Stimulated activated CD4-positive, alpha-beta T cell treated with anti-CD3 and anti-CD28 coated beads, Interleukin-4, amount 100 ng/mL, for 48 hours (primary cell): ENCODE measurements around the gene PPM1L.
"Not testable (repeated sequence)": the region's sequence is repeated elsewhere in the genome, so short reads cannot be mapped to it uniquely, and the experiment has no call there.

Experiments used
- DNase-seq, 2 donors: peaks; one replicate each; pipeline ENCODE4 v3.0.0-alpha.2; 2020; ENCODE audit warnings: low read depth in 2 of 2

PPM1L gene

DNA sequence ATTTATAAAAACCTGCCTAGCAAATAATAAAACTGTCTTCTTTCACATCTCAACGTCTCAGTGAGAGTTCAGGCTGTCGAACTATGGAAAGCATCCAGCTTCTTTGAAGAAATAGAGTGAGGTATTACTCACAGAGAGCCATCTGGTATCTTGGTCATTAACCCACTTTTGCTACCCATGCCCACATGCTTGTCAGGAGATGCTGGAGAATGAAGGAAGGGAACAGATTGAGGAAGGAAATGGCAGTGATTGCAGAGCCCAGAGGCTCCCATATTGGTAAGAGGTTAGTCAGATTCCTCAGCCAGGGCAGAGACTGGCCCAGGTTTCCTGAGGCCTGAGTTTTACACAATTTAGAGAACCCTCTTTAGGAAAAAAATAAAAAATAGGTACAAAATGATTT, 230.0 kb downstream of the PPM1L start:
- no peak for DNase-seq

DNA sequence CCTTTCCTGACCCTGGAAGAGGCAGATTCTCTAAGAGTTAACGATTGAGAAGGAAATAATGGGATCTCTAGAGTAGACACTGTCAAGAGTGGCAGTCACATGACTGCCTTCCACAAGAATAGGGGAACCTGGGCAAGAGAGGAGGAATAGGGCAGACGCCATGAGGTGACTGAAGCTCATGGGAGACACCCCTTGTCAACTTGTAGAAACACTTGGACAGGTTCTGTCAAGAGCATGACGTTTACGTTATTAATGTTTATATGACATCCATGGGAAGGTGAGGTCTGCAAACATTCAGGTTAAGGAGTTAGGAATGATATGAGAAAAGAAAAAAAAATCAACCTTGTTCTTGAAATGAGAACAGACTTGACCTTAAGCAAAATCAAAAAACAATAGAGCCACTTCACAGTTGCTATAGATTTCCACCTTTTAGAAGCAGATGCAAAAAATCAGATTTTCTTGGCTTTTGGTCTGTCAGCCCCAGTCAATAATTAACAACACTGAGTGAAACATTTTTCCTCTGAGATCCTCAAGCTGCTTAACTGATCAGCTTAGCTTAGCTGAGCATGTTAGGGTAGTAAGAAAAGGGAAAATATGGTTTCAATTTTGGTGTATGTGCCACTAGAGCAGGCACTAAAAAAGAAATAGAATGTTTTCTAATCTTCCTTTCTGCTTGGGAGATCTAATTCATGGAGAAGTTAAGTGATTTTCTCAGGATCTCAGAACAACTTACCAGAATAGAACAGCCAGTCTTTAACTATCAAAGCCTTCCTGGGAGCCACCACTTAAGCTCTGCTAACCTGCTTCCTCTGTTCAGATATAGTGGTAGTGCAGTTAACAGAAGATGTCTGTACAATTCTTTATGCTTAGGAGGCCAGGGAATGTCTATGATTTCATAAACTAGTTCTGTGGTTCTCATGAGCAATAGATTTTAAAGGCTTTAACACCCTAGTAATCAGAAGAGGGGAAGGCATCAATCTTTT, 232.2 kb downstream of the PPM1L start:
- no peak for DNase-seq

DNA sequence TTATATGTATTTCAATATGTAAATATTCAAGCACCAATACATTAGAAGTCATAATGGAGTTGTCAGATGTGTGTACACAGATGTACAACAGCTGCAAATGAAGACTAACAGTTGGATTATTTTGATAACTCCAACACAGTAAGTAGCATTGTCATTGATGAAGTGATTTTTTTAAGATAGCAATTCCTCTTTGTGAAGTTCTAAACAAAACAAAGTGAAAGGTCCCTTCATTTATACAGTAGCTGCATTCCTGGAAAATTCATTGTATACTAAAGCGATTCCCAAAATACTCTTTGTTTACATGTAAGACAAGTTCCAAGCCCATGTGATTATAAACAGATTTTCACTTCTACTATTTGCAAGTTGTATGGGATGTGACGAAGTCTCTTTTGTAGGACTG, 234.4 kb downstream of the PPM1L start:
- DNase-seq = no peak

DNA sequence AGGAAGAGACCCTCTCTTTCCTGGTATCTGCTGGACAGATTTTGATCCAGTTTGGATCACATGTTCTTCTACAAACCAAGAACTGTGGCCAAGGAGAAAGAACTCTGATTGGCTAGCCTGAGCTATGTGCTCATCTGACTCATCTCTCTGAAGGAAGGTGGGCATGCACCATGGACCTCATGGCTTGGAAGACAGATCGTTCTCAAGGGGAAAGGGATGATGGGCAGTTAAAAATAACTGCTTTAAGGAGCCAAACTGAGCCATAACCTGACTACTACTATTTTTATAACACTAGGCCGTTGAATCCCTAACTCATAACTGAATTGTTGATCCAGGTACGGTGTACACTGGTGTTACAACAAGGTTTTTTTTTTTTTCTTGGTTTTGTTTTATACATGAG, 236.7 kb downstream of the PPM1L start:
- no peak for DNase-seq

DNA sequence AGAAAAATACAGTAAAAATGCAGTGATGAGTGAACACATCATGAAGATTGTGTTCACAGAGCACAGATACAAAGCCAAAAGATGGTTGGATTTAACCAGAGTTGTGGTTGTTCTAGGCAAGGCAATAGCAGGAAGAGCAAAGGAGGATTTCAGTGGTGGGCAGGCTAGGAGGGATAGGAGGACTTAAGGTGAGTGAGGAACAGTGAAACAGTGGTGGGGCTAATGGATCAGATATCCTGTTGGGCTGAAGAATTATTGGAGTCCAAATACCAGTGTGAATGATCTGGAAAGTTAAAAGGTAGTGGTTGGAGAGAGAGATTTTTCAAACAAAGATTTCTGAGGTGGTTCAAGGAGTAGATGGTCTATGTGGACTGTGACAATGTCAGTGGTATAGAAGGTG, 240.8 kb downstream of the PPM1L start:
- DNase-seq = no peak

DNA sequence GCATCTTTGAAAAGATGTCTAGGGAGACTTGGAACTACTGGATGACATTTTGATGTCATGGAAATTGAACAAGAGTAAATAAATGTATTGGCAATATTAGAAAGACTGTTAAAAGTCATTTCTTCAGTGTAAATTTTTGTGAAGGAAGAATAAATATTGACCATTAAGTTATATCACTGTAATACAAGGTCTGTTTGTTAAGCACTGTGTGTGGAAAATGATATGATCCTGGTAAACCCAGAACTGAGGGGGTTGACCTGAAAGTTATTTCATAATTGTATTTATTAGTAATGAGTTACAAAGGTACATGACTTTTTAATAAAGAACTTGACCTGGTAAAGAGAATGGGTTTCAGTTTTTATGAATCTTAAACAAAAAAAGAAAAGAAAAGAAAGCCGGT, 242.6 kb downstream of the PPM1L start:
- DNase-seq = no peak

DNA sequence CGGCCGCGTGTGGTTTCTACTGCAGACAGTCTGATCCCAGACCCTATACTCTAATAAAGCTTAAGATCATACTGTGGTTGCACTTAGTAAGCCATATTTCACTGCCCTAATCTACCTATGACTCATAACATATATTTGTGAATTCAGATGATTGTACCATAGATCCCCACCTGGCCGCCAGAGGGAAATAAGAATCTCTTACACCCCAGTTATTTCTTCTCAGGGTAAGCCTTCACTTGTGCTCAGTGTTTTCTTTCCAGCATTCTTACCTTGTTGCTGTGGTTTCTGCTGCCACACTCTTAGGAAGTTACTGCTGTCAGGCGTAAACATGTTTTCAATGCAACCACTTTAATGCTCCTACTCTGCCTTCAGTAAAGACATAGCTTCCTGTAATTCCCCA, 243.2 kb downstream of the PPM1L start:
- no peak for DNase-seq

DNA sequence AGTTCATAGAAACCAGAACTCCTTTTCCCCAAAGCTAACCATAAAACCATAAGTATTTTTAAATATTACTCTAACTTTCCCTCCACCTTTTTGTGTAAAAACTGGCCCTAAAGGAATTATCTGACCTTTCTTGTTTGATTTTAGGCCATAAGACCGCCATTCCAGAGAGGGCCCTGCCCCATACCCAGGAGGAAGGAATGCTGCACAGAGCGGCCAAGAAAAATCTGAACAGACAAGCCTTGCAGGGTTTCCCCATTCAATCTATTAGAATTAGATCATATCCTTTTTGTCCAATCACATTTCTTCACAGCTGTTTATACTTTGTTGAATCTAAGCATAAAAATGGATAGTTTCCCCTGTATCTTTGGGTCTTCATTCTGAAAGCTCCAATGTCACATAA, 252.1 kb downstream of the PPM1L start:
- DNase-seq = no peak

DNA sequence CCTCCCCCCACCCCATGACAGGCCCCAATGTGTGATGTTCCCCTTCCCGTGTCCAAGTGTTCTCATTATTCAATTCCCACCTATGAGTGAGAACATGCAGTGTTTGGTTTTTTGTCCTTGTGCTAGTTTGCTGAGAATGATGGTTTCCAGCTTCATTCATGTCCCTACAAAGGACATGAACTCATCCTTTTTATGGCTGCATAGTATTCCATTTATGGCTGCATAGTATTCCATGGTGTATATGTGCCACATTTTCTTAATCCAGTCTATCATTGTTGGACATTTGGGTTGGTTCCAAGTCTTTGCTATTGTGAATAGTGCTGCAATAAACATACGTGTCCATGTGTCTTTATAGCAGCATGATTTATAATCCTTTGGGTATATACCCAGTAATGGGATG, 254.1 kb downstream of the PPM1L start:
- not testable (repeated sequence) for DNase-seq

DNA sequence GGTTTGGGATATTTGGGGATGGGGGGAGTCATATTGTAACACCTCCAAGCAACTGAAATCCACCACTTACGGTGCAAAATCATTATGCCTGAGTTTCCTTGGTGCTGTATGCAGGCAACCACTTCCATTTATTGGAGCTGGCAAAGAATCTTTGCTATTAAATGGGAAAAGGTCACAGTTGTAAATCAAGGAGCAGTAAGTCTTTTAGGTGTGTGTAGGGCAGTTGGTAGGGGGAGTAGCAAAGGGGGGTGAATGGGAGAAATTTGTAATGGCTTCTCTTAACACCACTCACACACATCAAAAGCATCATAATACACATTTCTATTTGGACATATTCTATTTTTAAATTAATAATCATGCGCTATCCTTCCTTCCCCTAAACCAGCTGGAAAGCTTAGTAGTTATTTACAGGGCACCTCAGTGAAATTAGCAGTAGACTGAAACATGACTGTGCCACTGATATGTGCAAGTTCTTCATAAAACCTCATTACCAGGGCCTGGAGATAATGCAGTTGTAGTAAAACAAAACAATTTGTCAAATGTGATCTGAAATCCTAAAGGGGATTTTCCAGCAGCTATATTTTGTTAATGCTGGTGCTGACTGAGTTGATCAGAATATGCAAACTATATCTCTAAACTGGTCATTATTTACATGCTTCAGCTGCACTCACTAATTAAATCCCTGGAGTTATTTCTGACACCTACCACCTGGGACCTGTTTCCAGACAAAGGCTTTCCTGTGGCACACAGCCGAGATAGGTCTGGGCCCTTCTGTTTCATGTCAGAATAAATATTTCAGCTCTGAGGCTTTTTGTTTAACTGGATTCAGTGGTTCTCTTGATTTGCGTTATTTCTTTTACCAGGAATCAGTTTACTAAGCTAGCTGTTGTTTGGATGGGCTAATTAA, 259.1 kb downstream of the PPM1L start:
- DNase-seq = no peak

DNA sequence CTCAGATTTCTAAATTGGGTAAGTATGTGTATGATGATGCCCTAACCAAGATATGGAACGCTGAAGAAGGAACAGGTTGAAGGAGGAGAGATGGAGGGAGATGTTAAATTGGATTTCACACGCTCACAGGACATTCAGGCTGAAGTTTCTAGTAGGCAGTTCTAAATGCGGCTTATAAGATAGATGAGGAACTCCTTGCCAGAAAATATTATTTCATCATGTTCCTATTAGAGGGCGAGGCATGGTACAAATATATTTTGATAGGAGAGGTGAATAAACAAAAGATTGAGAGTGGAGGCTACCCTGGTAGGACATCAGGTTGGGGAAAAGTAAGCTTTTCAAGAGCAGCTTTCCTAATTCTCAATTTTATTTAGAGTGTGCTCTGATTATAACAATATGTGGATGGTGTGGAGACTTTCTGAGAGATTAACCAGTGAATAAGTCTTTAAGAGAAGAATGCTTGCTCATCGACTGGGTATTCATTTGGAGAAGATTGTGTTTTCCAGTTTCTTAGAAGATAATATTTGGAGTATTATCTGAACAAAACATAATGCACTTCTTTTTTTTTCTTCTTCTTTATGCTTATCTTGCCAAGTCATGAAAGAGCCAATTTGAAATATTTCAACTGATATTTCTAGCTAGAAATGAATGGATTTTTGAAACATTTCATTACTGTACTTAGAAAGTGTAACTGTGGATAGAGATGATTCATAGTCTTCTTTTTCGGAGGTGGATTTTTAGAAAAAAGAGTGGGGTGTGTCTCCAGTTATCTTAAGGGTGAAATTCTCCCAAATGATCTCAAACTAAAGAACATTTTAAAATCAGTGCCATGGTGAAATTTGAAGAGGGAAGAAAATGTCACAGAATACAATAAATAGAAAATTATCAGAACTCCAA, 260.6 kb downstream of the PPM1L start:
- no peak for DNase-seq

DNA sequence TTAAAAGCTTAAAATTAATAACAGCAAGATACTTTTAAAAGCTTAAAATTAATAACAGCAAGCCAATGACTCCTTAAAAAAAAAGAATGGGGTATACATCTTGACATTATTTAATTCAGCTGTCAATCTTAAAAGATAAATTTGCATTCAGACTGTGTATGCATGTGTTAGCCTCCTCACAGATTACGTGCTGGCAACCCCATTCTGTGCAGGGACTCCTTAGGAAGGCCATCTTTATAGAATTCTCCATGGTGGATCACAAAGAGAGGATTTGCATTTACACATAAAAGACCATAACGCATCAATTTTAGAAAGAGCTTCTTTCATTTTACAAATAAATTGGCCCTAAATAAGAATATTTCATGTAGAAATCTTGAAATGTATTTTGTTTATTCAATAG, 261.9 kb downstream of the PPM1L start:
- DNase-seq = no peak

DNA sequence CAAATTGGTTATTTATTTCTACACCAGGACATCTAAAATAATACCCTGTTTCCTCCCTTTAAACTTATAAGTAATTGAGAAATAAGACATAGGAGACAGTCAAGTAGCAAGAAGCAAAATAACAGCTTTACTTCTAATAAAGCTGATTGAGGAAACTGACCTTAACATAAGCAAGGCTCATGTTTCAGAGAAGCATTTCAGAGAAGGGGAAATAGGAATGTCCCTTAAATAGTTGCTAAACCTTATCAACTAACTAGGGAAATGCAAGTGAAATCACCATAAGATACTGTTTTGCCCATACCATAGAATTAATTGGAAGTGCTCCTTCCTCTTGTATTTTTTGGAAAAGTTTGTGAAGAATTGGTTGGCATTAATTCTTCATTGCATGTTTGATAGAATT, 264.2 kb downstream of the PPM1L start:
- DNase-seq = no peak

DNA sequence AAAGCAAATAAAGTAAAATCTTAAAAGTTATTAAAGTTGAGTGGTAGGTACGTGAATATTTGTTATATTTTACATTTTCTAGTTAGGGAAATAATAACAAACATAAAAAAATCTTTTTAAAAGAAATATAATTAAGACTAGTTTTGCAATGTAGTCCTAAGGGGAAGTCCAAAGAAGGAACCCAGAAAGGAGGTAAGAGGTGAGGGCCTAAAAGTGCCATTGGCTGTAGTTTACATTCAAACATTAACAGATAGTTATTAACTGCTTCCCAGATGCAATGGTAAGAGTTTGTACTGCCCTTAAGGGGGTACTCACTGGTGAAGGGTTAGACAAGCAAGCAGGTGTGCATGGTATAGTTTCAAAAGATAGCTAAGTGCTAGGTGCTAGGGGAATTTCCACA, 269.9 kb downstream of the PPM1L start:
- no peak for DNase-seq

DNA sequence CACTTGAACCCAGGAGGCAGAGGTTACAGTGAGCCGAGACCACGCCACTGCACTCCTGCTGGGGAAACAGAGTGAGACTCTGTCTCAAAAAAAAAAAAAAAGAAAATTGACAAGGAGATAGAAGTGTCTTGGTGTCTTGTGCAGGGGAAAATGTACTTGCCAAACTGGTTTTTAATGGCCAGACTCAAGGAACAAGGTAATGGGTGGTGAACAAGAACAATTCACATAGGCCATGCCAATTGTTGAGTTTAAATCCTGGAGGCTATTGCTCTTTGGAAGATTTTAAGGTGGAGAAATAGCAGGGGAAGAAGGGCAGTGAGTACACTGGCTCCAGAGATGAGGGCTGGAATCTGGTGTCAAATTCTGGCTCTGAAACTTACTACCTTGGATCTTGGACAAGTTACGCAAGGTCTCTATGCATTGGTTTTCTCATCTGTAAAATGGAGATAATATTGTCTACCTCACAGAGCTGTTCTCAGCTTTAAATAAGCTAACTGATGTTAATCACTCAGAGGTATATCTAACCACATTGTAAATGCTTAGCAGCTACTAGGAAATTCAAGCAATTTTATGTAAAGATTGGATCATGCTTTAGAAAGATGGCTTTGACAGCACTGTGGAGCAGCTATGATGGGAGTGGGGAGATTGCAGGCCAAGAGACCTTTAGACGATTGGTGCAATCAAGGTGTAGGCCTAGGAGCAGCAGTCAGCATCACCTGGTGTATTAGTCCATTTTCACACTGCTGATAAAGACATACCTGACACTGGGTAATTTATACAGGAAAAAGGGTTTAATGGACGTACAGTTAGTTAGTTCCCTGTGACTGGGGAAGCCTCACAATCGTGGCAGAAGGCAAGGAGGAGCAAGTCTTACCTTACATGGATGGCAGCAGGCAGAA, 270.8 kb downstream of the PPM1L start:
- DNase-seq = no peak

DNA sequence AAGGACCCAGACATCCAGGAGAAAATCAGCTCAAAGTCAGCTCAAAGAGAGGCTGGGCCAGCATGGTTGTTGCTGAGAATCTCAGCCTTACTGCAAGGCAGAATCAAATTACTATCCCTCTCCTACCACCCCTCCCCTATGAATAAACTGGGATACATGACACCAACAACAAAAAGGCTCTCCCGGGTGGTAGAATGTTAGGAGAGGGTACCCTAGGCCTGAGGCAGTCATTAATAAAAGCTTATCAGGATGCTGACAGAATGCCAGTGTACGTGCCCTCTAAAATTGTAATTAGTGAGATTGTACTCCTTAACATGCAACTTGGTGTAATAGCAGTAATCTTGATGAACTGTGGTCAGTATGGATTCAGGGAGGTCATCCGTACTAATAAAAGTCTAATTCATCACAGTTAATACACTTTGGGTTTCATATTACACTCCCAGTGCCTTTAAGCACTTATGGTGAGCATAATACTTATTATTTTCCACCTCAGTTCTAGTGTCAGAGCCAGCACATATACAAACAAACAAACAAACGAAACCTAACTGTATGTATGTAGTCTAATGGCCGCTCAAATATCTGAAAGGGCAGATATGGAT, 272.6 kb downstream of the PPM1L start:
- DNase-seq = no peak

DNA sequence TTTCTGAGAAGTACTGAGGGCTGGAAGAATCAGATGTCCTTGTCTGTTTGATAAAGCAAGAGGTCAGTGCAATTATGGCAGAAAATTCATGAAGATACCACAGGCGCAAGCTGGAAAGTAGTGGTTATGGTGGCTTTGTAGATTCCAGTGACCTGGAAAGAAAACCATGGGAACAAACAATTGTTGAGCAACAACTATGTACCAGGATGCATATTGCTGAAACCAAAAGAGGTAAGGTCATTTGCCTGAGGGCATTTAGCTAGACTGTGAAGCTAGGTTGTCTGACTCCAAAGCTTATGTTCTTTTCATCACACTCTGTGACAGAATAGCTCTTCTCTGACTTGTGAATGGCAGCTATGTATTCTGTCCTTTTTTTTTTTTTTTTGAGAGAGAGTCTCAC, 275.1 kb downstream of the PPM1L start:
- DNase-seq = no peak

DNA sequence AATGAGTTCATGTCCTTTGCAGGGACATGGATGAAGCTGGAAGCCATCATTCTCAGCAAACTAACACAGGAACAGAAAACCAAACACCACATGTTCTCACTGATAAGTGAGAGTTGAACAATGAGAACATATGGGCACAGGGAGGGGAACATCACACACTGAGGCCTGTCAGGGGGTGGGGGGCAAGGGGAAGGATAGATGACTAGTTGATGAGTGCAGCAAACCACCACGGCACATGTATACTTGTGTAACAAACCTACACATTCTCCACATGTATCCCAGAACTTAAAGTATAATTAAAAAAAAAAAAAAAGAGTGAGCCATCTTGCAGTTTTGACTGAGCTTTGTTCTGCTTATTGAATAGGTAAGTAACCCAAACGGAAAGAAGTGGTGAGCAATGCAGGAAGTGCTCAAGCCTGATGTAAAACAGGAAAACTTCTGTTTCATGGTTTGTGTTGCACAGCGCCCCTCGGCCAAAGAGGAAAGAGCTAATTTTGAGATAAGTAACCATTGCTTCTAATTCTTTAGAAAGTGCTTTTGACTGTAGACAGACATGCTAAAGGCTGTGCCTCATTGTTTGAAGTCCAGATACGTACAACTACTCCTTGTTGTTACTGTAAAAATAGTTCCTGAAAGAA, 279.0 kb downstream of the PPM1L start:
- not testable (repeated sequence) for DNase-seq

DNA sequence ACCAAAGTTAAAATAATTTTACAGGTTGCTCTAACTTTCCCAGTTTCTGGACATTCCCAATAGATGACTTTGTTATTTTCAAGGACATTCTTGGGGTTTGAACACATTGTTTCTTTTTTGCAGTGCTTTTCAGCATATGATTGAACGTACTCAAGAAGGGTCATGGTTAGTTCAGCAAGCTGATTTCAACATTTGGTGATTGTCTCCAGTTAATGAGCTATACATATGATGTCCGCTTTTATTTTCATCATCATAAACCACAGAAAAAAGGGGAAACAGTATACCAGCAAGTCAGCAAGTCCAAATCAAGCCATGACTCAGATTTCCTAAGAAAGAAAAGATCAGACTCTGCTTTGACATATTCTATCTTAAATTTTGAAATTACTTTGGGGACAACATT, 279.7 kb downstream of the PPM1L start:
- DNase-seq = no peak

DNA sequence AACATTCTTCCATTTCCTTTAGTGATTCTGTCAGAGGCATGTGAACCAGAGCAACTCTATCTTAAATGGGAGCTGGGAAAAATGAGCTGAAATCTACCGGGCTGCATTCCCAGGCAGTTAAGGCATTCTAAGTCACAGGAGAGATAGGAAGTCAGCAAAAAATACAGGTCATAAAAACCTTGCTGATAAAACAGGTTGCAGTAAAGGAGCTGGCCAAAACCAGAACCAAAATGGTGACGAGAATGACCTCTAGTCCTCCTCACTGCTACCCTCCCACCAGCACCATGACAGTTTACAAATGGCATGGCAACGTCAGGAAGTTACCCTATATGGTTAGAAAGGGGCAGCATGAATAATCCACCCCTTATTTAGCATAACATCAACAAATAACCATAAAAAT, 282.7 kb downstream of the PPM1L start:
- no peak for DNase-seq
